ENCODE measurements around the gene SLC12A6. TPM values are rescaled to one million over a fixed set of nuclear protein-coding genes. Genes with fewer than 3 reads are reported as not detected.
A peak's percentile ranks its signal among the peaks of the same experiment; 100 is the strongest.
"Not testable (repeated sequence)": the region's sequence is repeated elsewhere in the genome, so short reads cannot be mapped to it uniquely, and the experiment has no call there.

Gene SLC12A6
- total and polyA plus RNA-seq, 5 donors: 8.1 to 21.2 (median 15.7) TPM

DNA sequence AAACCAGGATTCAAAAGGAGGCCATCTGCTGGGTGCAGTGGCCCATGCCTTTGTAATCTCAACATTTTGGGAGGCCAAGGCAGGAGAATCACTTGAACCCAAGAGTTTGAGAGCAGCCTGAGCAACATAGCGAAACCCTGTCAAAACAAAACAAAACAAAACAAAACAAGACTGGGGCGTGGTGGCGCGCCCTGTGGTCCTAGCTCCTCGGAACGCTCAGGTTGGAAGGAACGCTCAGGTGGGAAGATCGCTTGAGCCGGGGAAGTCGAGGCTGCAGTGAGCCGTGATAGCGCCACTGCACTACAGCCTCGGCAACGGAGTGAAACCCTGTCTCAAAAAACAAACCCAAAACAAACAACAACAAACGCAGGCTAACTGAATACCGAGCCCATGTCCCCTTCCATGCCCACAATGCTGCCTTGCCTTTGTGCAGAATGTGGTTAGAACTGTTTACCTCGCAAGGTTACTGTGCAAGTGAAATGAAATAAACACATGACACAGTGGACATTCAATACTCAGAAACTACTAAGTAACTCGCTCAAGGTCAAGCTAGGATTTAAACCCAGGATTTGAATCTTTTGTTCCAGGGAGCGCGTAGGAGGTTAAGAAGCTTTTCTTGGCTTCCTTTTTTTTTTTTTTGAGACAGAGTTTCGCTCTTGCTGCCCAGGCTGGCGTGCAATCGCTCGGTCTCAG is 113.5 kb downstream of the SLC12A6 start:
- WGBS: 48% methylated on average over 24 of the region's 24 CpGs
- Histone ChIP-seq H3K4me1 (ENCODE audit: control insufficient read depth, insufficient read depth, low read length) (no peaks in the 10 kb centered on the region), H3K9me3 (ENCODE audit: control insufficient read depth, low read length) (no peaks in the 10 kb centered on the region), H3K27ac (ENCODE audit: low read length) (peak overlapping the region; percentile 93), H3K27me3 (ENCODE audit: control insufficient read depth, insufficient read depth) (no peaks in the 10 kb centered on the region), H3K4me3 (ENCODE audit: low read length) (peak overlapping the region; percentile 96)
- ATAC-seq (peak in 1 of 2 donors; percentile 3), DNase-seq (peak in 1 of 3 donors; percentile 28)
- intact Hi-C loops (cut with DNase I): loop anchor here in 1 of 4 donors (5.0 kb wide), 1 partner anchor 122 kb away; the partner anchor contains the start of genes EMC7 and PGBD4

DNA sequence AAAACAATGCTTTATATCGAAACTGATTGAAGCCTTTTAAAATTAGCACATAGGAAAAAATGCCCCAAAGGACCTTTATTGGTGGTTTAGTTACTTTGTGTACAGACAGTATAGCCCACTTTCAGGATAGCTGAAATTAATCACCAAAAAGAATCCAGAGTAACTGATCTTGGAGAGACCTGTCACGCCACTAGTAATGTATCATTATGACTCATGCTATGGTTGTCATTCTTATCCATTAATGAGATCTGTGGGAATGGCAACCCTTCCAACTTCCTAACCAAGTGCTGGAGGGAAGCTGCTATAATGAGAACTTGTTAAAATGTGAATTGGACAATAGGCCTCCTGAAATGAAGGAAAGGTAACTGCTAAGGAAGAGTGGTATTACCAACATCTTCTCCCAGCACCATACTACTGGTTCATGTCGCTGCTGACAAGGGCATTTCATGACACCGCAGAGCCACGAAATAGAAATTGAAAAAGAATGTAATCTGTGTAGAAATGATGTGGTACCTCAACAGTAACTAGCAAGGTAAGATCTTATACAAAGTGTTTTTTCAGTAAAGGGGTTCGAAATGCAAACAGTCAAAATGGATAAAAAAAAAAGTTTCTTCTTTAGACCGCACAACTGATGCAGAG is 119.9 kb downstream of the SLC12A6 start:
- H3K4me3 ChIP-seq (ENCODE audit: low read length): no peak overlapping the region
- no peak for ATAC-seq
- H3K9me3 ChIP-seq (ENCODE audit: control insufficient read depth, low read length): no peaks in the 10 kb centered on the region
- no peaks in the 10 kb centered on the region for H3K4me1 ChIP-seq (ENCODE audit: control insufficient read depth, insufficient read depth, low read length)
- no peaks in the 10 kb centered on the region for H3K27me3 ChIP-seq (ENCODE audit: control insufficient read depth, insufficient read depth)
- no peak overlapping the region for H3K27ac ChIP-seq (ENCODE audit: low read length)
- WGBS: 84% methylated on average over 7 of the region's 7 CpGs
- DNase-seq: no peak
- intact Hi-C loops (cut with DNase I): no loop called here

DNA sequence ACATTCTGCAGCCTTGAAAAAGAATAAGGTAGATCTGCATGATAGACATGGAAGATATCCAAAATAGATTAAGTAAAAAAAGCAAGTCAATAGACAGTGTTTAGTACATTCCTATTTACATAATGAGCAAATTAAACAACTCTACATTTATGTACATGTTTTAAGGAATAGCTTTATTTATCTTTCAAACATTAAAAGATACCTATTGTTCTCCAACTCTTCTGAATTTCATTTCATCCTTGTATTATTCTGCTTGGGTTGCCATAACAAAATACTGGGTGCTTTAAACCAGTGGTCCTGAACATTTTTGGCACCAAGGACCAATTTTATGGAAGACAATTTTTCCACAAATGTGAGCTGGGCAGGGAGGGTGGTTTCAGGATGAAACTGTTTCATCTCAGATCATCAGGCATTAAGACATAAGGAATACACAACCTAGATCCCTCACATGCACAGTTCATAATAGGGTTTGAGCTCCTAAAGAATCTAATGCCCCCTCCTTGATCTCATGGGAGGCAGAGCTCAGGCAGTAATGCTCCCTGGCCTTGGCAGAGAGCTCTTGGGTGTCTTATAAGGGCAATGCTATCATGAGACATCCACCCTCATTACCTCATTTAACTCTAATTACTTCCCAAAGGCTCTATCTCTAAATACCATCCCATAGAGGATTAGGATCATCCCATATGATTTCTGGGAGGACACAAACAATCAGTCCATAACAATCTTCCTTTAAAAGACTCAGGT is 120.9 kb downstream of the SLC12A6 start:
- Histone ChIP-seq H3K9me3 (ENCODE audit: control insufficient read depth, low read length) (no peaks in the 10 kb centered on the region), H3K4me3 (ENCODE audit: low read length) (no peak overlapping the region), H3K27me3 (ENCODE audit: control insufficient read depth, insufficient read depth) (no peaks in the 10 kb centered on the region), H3K4me1 (ENCODE audit: control insufficient read depth, insufficient read depth, low read length) (no peaks in the 10 kb centered on the region), H3K27ac (ENCODE audit: low read length) (no peak overlapping the region)
- no peak for ATAC-seq
- no peak for DNase-seq
- intact Hi-C loops (cut with DNase I): no loop called here

DNA sequence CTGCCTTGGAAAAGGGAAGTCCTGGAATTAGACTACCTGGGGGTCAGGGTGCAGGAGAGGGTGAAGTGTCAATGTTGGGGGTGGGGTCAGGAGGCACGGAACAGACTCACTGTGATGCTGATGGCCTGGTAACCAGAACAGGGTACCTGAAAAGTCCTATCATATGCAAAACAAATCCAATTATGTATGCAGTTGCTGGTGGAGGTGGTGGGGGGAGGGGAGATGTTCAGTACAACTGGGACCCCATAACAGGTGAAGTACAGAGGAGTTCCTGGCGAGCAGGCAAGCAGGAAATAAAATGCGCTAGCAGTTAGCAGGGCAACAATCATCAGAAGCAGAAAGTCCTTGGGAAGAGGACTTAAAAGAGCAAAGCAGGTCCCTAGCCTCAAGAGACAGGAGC is 123.4 kb downstream of the SLC12A6 start:
- no peak overlapping the region for H3K4me3 ChIP-seq (ENCODE audit: low read length)
- WGBS: 44% methylated on average over 3 of the region's 3 CpGs
- intact Hi-C loops (cut with DNase I): loop anchor here in 2 of 4 donors (5.0 kb wide), 2 partner anchors 112 to 152 kb away; partner anchors contain the start of genes EMC7 (in 1 of the 2) and PGBD4 (in 1 of the 2)
- H3K27ac ChIP-seq (ENCODE audit: low read length): no peak overlapping the region
- ATAC-seq (no peak), DNase-seq (no peak)
- H3K9me3 ChIP-seq (ENCODE audit: control insufficient read depth, low read length): no peaks in the 10 kb centered on the region
- H3K4me1 ChIP-seq (ENCODE audit: control insufficient read depth, insufficient read depth, low read length): no peaks in the 10 kb centered on the region
- no peaks in the 10 kb centered on the region for H3K27me3 ChIP-seq (ENCODE audit: control insufficient read depth, insufficient read depth)

DNA sequence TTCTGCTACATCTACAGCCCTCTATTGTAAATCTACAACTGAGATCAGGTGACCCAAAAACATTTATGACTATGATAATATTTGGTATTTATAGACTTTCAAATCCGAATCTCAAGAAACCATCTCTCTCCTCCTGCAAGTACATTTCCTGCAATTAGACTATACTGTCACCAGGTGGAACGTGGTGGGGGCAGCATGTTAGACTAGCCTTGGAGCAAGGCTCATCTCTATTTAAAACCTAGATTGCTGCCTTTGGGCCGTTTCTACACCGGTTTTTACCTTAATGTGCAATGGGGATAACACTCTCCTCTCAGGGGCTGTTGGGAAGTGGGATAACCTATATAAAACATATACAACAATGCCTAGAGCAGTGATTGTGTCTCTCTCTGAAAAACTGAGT is 123.9 kb downstream of the SLC12A6 start:
- Histone ChIP-seq H3K27ac (ENCODE audit: low read length) (no peak overlapping the region), H3K27me3 (ENCODE audit: control insufficient read depth, insufficient read depth) (no peaks in the 10 kb centered on the region), H3K9me3 (ENCODE audit: control insufficient read depth, low read length) (no peaks in the 10 kb centered on the region), H3K4me3 (ENCODE audit: low read length) (no peak overlapping the region), H3K4me1 (ENCODE audit: control insufficient read depth, insufficient read depth, low read length) (no peaks in the 10 kb centered on the region)
- ATAC-seq (no peak), DNase-seq (no peak)
- intact Hi-C loops (cut with DNase I): loop anchor here in 2 of 4 donors (5.0 kb wide), 2 partner anchors 111 to 151 kb away; partner anchors contain the start of genes EMC7 (in 1 of the 2) and PGBD4 (in 1 of the 2)
- 30% methylated on average over 4 of the region's 4 CpGs for WGBS

DNA sequence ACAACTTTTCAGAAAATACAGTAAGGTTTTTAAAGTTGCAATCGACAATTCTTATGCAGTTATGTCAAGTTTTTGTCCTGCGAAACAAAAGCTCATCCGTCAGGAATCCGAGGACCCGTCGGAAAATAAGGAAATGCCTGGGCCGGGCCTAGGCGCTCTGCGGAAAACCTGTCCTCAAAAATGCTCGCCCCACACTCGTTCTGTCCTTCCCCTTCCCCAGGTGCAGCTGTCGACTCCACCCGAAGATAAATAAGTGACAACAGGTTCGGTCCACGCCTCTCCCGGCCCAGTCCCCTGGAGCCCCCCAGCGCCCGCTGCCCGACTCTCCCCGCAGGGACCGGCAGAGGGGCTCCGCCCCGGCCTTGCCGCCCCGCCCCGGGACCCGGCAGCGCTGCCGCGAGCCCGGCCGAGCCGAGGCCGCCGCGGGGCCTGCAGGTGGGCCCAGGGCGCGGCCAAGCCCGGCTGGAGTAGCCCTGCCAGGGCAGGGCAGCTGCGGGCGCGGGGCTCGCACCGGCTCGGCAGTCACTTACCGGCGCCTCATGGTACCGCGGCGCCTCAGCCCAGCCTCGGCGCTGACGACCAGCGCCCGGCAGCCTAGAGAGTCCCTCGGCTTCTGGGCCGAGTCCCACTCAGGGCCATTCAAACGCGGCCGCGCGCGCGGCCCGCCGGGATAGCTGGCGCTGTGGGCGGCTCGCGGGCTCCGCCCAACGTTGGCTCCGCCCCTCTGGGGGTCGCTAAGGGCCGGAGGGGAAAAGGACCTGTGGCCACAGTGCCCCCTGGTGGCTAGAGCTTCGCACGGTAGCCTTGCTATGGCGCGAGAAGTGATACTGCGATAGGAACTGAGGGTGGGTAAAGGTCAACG is 127.9 kb downstream of the SLC12A6 start, which contains the start of gene KATNBL1:
TSS of gene KATNBL1 (minus strand) at position 676 of the 862 bp plus-strand sequence. CDS start 46,420 bp downstream, outside the sequence.
- Histone ChIP-seq H3K4me1 (ENCODE audit: control insufficient read depth, insufficient read depth, low read length) (peaks cover 3% of the 10 kb centered on the region), H3K27me3 (ENCODE audit: control insufficient read depth, insufficient read depth) (no peaks in the 10 kb centered on the region), H3K9me3 (ENCODE audit: control insufficient read depth, low read length) (no peaks in the 10 kb centered on the region), H3K27ac (ENCODE audit: low read length) (peak within 1 kb of the TSS; percentile 90), H3K4me3 (ENCODE audit: low read length) (peak within 1 kb of the TSS; percentile 88)
- peak; percentile 100 for ATAC-seq
- peak; percentile 98 to 99 (median 99) for DNase-seq
- intact Hi-C loops (cut with DNase I): loop anchor here (2.0 to 5.0 kb wide), 4 partner anchors 107 to 147 kb away; partner anchors contain the start of genes EMC7 (in 1 of the 4) and PGBD4 (in 1 of the 4)
- under 1% methylated on average over 81 of the region's 81 CpGs for WGBS

DNA sequence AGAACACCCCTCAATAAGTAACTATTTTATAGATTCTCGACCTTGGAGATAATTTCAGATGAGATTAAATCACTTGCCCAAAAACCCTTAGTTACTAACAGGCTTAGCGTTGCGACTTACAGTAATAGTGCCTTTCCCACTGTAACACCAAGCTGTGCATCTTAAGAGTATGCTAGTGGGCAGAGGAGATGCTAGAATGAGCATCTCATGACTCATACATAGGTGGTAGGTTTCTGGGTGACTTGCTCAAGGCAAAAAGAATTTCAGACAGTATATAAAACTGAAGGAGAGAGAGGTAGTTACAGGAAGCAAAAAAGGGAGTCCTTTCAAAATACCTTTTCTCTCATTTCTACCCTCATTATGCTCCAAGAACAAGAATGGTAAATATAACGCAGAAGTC is 131.6 kb downstream of the SLC12A6 start:
- H3K27me3 ChIP-seq (ENCODE audit: control insufficient read depth, insufficient read depth): no peaks in the 10 kb centered on the region
- H3K4me3 ChIP-seq (ENCODE audit: low read length): no peak overlapping the region
- ATAC-seq (no peak), DNase-seq (no peak)
- H3K27ac ChIP-seq (ENCODE audit: low read length): no peak overlapping the region
- 91% methylated on average over 4 of the region's 4 CpGs for WGBS
- H3K4me1 ChIP-seq (ENCODE audit: control insufficient read depth, insufficient read depth, low read length): peaks cover 3% of the 10 kb centered on the region
- intact Hi-C loops (cut with DNase I): no loop called here
- H3K9me3 ChIP-seq (ENCODE audit: control insufficient read depth, low read length): no peaks in the 10 kb centered on the region

DNA sequence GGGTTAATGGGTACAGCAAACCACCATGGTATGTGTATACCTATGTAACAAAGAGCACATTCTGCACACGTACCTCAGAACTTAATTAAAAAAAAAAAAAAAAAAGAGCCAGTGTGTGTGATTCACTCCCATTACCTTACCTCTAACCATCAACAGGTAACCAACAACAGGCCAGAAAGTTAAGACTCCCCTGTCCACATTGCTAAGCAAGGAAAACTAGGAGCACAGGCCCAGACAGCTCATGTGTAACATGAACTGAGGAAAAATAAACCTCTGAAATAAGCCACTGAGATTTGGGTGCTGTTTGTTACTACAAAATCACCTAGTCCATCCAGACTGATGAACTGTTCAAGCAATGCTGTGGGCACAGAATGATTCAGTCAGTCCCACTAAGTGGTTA is 133.6 kb downstream of the SLC12A6 start:
- no peaks in the 10 kb centered on the region for H3K27me3 ChIP-seq (ENCODE audit: control insufficient read depth, insufficient read depth)
- H3K4me3 ChIP-seq (ENCODE audit: low read length): no peak overlapping the region
- 100% methylated on average over 1 of the region's 1 CpG for WGBS
- H3K9me3 ChIP-seq (ENCODE audit: control insufficient read depth, low read length): no peaks in the 10 kb centered on the region
- ATAC-seq: no peak
- H3K4me1 ChIP-seq (ENCODE audit: control insufficient read depth, insufficient read depth, low read length): peaks cover 3% of the 10 kb centered on the region
- DNase-seq: no peak
- no peak overlapping the region for H3K27ac ChIP-seq (ENCODE audit: low read length)
- intact Hi-C loops (cut with DNase I): no loop called here

DNA sequence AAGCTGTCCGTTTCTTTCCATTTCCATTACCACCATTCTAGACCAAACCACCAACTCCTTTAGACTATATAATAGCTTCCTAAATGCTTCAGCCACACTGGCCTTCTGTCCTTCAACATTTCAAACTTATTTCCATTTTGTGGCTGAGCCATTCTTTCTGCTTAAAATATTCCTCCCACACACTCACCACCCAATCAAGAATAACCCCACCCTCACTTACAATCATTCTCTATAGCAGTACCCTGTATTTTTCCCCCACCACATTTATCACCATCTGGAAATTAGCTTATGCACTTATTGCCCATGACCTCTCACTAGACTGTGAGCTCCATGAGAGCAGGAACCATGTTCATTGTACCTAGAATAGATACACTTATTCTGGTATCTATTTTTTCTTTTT is 134.3 kb downstream of the SLC12A6 start:
- Histone ChIP-seq H3K9me3 (ENCODE audit: control insufficient read depth, low read length) (no peaks in the 10 kb centered on the region), H3K4me3 (ENCODE audit: low read length) (no peak overlapping the region), H3K27me3 (ENCODE audit: control insufficient read depth, insufficient read depth) (no peaks in the 10 kb centered on the region), H3K27ac (ENCODE audit: low read length) (no peak overlapping the region), H3K4me1 (ENCODE audit: control insufficient read depth, insufficient read depth, low read length) (peaks cover 3% of the 10 kb centered on the region)
- DNase-seq (no peak), ATAC-seq (no peak)
- intact Hi-C loops (cut with DNase I): no loop called here
- WGBS: 92% methylated on average over 1 of the region's 1 CpG

DNA sequence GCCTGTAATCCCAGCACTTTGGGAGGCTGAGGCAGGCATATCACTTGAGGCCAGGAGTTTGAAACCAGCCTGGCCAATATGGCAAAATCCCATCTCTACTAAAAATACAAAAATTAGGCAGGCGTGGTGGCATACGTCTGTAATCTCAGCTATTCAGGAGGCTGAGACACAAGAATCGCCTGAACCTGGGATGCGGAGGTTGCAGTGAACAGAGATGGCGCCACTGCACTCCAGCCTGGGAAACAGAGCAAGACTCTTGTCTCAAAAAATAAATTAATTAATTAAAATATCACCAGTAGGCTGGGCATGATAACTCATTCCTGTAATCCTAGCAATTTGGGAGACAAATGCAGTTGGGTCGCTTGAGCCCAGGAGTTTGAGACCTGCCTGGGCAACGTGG is 144.3 kb downstream of the SLC12A6 start:
- WGBS: 86% methylated on average over 7 of the region's 7 CpGs
- DNase-seq; H3K4me3 ChIP-seq (ENCODE audit: low read length); H3K4me1 ChIP-seq (ENCODE audit: control insufficient read depth, insufficient read depth, low read length); intact Hi-C loops (cut with DNase I); H3K27me3 ChIP-seq (ENCODE audit: control insufficient read depth, insufficient read depth); H3K9me3 ChIP-seq (ENCODE audit: control insufficient read depth, low read length); ATAC-seq; H3K27ac ChIP-seq (ENCODE audit: low read length): not testable (repeated sequence)

All from right cardiac atrium (tissue), 5 donors.